H9 (cell line): ENCODE measurements around the gene POMT2. TPM values are rescaled to one million over a fixed set of nuclear protein-coding genes. Genes with fewer than 3 reads are reported as not detected.

Source experiments
- DNase-seq: peaks from one replicate; pipeline ENCODE4 v3.0.0-alpha.2; 2017
- H2AFZ ChIP-seq: one replicate; pipeline ENCODE4 v1.6.1; 2013; ENCODE audit warnings: mild to moderate bottlenecking, low read length, control low read depth, moderate library complexity
- H2AK5ac ChIP-seq: 2 replicates; pipeline ENCODE4 v1.6.1; 2013; ENCODE audit warnings: low read length, control low read depth, mixed read lengths; ENCODE audit not compliant: insufficient read length
- H2BK120ac ChIP-seq: one replicate; pipeline ENCODE4 v1.6.1; 2013; ENCODE audit warnings: low read depth, mild to moderate bottlenecking, low read length, control low read depth, inconsistent platforms; ENCODE audit not compliant: poor library complexity, severe bottlenecking
- H2BK12ac ChIP-seq: 2 replicates; pipeline ENCODE4 v1.6.1; 2013; ENCODE audit warnings: low read length, control low read depth, mixed read lengths, low read depth; ENCODE audit not compliant: insufficient read length
- H2BK15ac ChIP-seq: 2 replicates; pipeline ENCODE4 v1.6.1; 2013; ENCODE audit warnings: low read depth, low read length, control low read depth
- H2BK20ac ChIP-seq: one replicate; pipeline ENCODE4 v1.6.1; 2013; ENCODE audit warnings: low read depth, mild to moderate bottlenecking, low read length, control low read depth, inconsistent platforms; ENCODE audit not compliant: poor library complexity, severe bottlenecking
- H2BK5ac ChIP-seq: 2 replicates; pipeline ENCODE4 v1.6.1; 2013; ENCODE audit warnings: low read length, control low read depth, mixed read lengths; ENCODE audit not compliant: insufficient read length
- H3K14ac ChIP-seq: 2 replicates; pipeline ENCODE4 v1.6.1; 2013; ENCODE audit warnings: low read length, control low read depth; ENCODE audit not compliant: insufficient read depth
- H3K18ac ChIP-seq: 2 replicates; pipeline ENCODE4 v1.6.1; 2013; ENCODE audit warnings: low read depth, mild to moderate bottlenecking, mixed read lengths, low read length, control low read depth; ENCODE audit not compliant: insufficient read length
- H3K23ac ChIP-seq: 2 replicates; pipeline ENCODE4 v1.6.1; 2013; ENCODE audit warnings: low read length, control low read depth, mixed read lengths, low read depth; ENCODE audit not compliant: insufficient read length
- H3K23me2 ChIP-seq: 2 replicates; pipeline ENCODE4 v1.6.1; 2013; ENCODE audit warnings: low read depth, mild to moderate bottlenecking, mixed read lengths, low read length, control low read depth; ENCODE audit not compliant: insufficient read length, poor library complexity, severe bottlenecking
- H3K27ac ChIP-seq: 2 replicates; pipeline ENCODE4 v1.5.1; 2013; ENCODE audit warnings: low read length, control low read depth, mixed read lengths, low read depth; ENCODE audit not compliant: insufficient read length
- H3K27me3 ChIP-seq: 2 replicates; pipeline ENCODE4 v1.6.1; 2013; ENCODE audit warnings: low read length, control low read depth, inconsistent platforms; ENCODE audit not compliant: insufficient read depth
- H3K4ac ChIP-seq: 2 replicates; pipeline ENCODE4 v1.6.1; 2013; ENCODE audit warnings: low read depth, mild to moderate bottlenecking, control low read depth, inconsistent platforms, low read length, moderate library complexity
- H3K4me1 ChIP-seq: 2 replicates; pipeline ENCODE4 v1.6.1; 2013; ENCODE audit warnings: low read length, control low read depth, inconsistent platforms; ENCODE audit not compliant: insufficient read depth
- H3K4me2 ChIP-seq: 2 replicates; pipeline ENCODE4 v1.6.1; 2013; ENCODE audit warnings: low read length, control low read depth, mixed read lengths; ENCODE audit not compliant: insufficient read length, insufficient read depth
- H3K56ac ChIP-seq: 2 replicates; pipeline ENCODE4 v1.6.1; 2013; ENCODE audit warnings: low read depth, mild to moderate bottlenecking, mixed read lengths, low read length, control low read depth; ENCODE audit not compliant: insufficient read length
- H3K79me1 ChIP-seq: 2 replicates; pipeline ENCODE4 v1.6.1; 2013; ENCODE audit warnings: low read depth, mild to moderate bottlenecking, moderate library complexity, low read length, control low read depth, inconsistent platforms; ENCODE audit not compliant: insufficient read depth, poor library complexity, severe bottlenecking
- H3K79me2 ChIP-seq: 2 replicates; pipeline ENCODE4 v1.6.1; 2013; ENCODE audit warnings: low read length, control low read depth, inconsistent platforms; ENCODE audit not compliant: insufficient read depth
- H3K9ac ChIP-seq: 2 replicates; pipeline ENCODE4 v1.6.1; 2013; ENCODE audit warnings: low read length, control low read depth, mixed read lengths; ENCODE audit not compliant: insufficient read length; ENCODE audit errors: extremely low read depth
- H3K9me3 ChIP-seq: one replicate; pipeline ENCODE4 v1.6.1; 2013; ENCODE audit warnings: low read depth, low read length, inconsistent platforms; ENCODE audit not compliant: control insufficient read depth
- H3T11ph ChIP-seq: one replicate; pipeline ENCODE4 v1.6.1; 2013; ENCODE audit warnings: mild to moderate bottlenecking, low read length, control low read depth, inconsistent platforms
- H4K20me1 ChIP-seq: one replicate; pipeline ENCODE4 v1.6.1; 2013; ENCODE audit not compliant: control insufficient read depth, insufficient read length, insufficient read depth
- H4K5ac ChIP-seq: 2 replicates; pipeline ENCODE4 v1.6.1; 2013; ENCODE audit warnings: low read depth, mild to moderate bottlenecking, mixed read lengths, low read length, control low read depth; ENCODE audit not compliant: insufficient read length
- H4K8ac ChIP-seq: replicated peaks from 2 replicates; pipeline ENCODE4 v1.6.1; 2013; ENCODE audit warnings: low read length, control low read depth, mixed read lengths, low read depth; ENCODE audit not compliant: insufficient read length
- H4K91ac ChIP-seq: 2 replicates; pipeline ENCODE4 v1.6.1; 2013; ENCODE audit warnings: low read depth, mild to moderate bottlenecking, moderate library complexity, mixed read lengths, low read length, control low read depth; ENCODE audit not compliant: insufficient read length
- H3K27ac Mint-ChIP-seq, 3 experiments: 2 replicates in 2 of 3; 3 replicates in 1 of 3; pipeline ENCODE4 v1.8.0; 2020 to 2021; ENCODE audit warnings: mixed read lengths in 3 of 3, mild to moderate bottlenecking in 1 of 3, moderate library complexity in 1 of 3
- H3K27me3 Mint-ChIP-seq: 2 replicates; pipeline ENCODE4 v1.8.0; 2021; ENCODE audit warnings: low read depth, mild to moderate bottlenecking, moderate library complexity, mixed read lengths
- H3K36me3 Mint-ChIP-seq, 3 experiments: 2 replicates in 2 of 3; 3 replicates in 1 of 3; pipeline ENCODE4 v1.8.0; 2020 to 2021; ENCODE audit warnings: low read depth in 3 of 3, mixed read lengths in 3 of 3; ENCODE audit not compliant: insufficient read depth in 1 of 3
- H3K4me1 Mint-ChIP-seq, 2 experiments: 2 replicates each; pipeline ENCODE4 v1.8.0; 2020; ENCODE audit warnings: mixed read lengths in 2 of 2
- H3K4me3 Mint-ChIP-seq, 2 experiments: 2 replicates in 1 of 2; 3 replicates in 1 of 2; pipeline ENCODE4 v1.8.0; 2020 to 2021; ENCODE audit warnings: mild to moderate bottlenecking in 2 of 2, mixed read lengths in 2 of 2, moderate library complexity in 1 of 2
- H3K9me3 Mint-ChIP-seq, 2 experiments: 2 replicates in 1 of 2; 3 replicates in 1 of 2; pipeline ENCODE4 v1.8.0; 2020; ENCODE audit warnings: mild to moderate bottlenecking in 2 of 2, mixed read lengths in 2 of 2, moderate library complexity in 1 of 2
- WGBS: extraction: QIAGEN DNeasy Blood & Tissue Kit; methylation state at CpG from one replicate; pipeline ENCODE4 v1.1.7; 2013; ENCODE audit warnings: missing lambda C conversion rate, low lambda C conversion rate, mixed read lengths; ENCODE audit not compliant: insufficient read length; ENCODE audit errors: extremely low coverage; 5-methylcytosine and 5-hydroxymethylcytosine counted together
- total RNA-seq: library from RNA; stranded (reverse); gene quantifications from 2 replicates; pipeline ENCODE4 v1.2.1, GENCODE V29; 2021
- TF ChIP-seq, protein P1 (sequence below): fragments of 200-600 bp; sonication (generic); conservative IDR thresholded peaks from 3 replicates; pipeline ENCODE4 v1.8.0; 2021; ENCODE audit warnings: antibody characterized with exemption, mild to moderate bottlenecking

Gene POMT2
- total RNA-seq, 1 experiment from 2014 or later: 25.2 TPM

DNA sequence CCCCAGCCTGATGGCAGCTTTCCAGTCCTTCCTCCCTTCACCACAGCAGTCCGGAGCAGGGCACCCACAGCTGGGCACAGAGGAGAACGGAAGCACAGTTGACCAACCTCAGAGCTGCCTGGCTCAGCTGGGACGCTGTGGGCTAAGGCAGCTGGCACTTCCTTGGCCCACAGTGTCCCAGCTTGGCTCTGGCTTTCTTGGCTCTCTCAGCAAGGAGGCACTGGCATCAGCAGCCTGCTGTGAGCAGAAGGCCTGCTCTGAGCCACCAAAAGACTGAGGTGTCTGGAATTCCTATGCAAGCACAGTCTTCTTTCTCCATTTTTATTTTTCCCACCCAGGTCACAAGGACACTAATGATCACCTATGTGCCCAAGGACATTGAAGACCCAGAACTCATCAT lies 82.3 kb downstream of the POMT2 start:
- H2BK12ac ChIP-seq: no peak overlapping the region
- no peak overlapping the region for H4K8ac ChIP-seq
- no peak overlapping the region for H3K4me2 ChIP-seq
- H2BK15ac ChIP-seq: no peak overlapping the region
- H3K9me3 Mint-ChIP-seq: no peaks in the 10 kb centered on the region
- H4K20me1 ChIP-seq: no peaks in the 10 kb centered on the region
- no peak overlapping the region for H2AK5ac ChIP-seq
- no peak for DNase-seq
- H3T11ph ChIP-seq: no peak overlapping the region
- no CpG with 5 or more reads among the region's 3 CpGs for WGBS
- H3K27ac Mint-ChIP-seq: no peak overlapping the region
- TF ChIP-seq, protein P1, sequence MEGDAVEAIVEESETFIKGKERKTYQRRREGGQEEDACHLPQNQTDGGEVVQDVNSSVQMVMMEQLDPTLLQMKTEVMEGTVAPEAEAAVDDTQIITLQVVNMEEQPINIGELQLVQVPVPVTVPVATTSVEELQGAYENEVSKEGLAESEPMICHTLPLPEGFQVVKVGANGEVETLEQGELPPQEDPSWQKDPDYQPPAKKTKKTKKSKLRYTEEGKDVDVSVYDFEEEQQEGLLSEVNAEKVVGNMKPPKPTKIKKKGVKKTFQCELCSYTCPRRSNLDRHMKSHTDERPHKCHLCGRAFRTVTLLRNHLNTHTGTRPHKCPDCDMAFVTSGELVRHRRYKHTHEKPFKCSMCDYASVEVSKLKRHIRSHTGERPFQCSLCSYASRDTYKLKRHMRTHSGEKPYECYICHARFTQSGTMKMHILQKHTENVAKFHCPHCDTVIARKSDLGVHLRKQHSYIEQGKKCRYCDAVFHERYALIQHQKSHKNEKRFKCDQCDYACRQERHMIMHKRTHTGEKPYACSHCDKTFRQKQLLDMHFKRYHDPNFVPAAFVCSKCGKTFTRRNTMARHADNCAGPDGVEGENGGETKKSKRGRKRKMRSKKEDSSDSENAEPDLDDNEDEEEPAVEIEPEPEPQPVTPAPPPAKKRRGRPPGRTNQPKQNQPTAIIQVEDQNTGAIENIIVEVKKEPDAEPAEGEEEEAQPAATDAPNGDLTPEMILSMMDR: no peak
- no peak overlapping the region for H4K91ac ChIP-seq
- no peak overlapping the region for H4K5ac ChIP-seq
- no peak overlapping the region for H3K27ac ChIP-seq
- no peak overlapping the region for H3K4me3 Mint-ChIP-seq
- H3K4me1 ChIP-seq: no peaks in the 10 kb centered on the region
- H2AFZ ChIP-seq: no peak overlapping the region
- H3K9ac ChIP-seq: no peak overlapping the region
- H3K27me3 Mint-ChIP-seq: no peaks in the 10 kb centered on the region; the same call in none of the 2 replicates
- no peaks in the 10 kb centered on the region for H3K23me2 ChIP-seq
- H2BK5ac ChIP-seq: no peak overlapping the region
- H3K9me3 ChIP-seq: no peaks in the 10 kb centered on the region
- no peak overlapping the region for H3K4ac ChIP-seq
- H2BK20ac ChIP-seq: no peak overlapping the region
- peaks cover 2 to 5% of the 10 kb centered on the region in 2 experiments; a peak in 2 of 4 replicates for H3K4me1 Mint-ChIP-seq
- no peaks in the 10 kb centered on the region for H3K79me2 ChIP-seq
- no peak overlapping the region; the same call in 1 of the 2 replicates for H3K14ac ChIP-seq
- no peak overlapping the region for H2BK120ac ChIP-seq
- no peak overlapping the region for H3K23ac ChIP-seq
- no peaks in the 10 kb centered on the region for H3K79me1 ChIP-seq
- H3K56ac ChIP-seq: no peak overlapping the region
- H3K18ac ChIP-seq: no peak overlapping the region
- no peaks in the 10 kb centered on the region for H3K27me3 ChIP-seq
- no peaks in the 10 kb centered on the region for H3K36me3 Mint-ChIP-seq
